Measurements from ENCODE around the gene TFDP2. TPM values are rescaled to one million over a fixed set of nuclear protein-coding genes. Genes with fewer than 3 reads are reported as not detected.

Gene TFDP2
- total and polyA plus RNA-seq, 2 of the 8 experiments (the other 6 are each of a cell fraction or from before 2014, with no cell fraction given), result 41.1 to 119 TPM

DNA sequence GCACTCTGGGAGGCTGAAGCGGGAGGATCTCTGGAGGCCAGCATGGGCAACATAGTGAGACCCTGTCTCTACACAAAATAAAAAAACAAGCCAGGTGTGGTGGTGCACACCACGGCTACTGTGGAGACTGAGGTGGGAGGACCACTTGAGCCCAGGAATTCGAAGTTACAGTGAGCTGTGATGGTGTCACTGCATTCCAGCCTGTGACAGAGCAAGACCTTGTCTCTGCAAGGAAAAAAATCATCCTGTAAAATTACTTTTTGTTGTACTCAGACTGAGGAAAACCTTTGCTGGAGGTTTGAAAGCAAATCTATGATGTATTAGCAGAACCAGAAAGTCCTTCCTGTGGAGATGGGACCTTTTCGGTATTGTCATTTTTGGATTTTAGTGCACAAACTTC is 209.6 kb downstream of the TFDP2 start:
- no peak overlapping the region for H2BK20ac ChIP-seq (ENCODE audit: low read length)
- no peak overlapping the region for H3K23ac ChIP-seq (ENCODE audit: insufficient read length)
- no peak overlapping the region for H3K18ac ChIP-seq (ENCODE audit: extremely low read depth, low read length)
- ChIA-PET POLR2A (ENCODE audit: partially characterized antibody) (interaction anchor here (1.3 kb wide), 1 partner anchor 10 kb away, joined by 4 read pairs; no protein-coding TSS in a partner anchor), CTCF (ENCODE audit: partially characterized antibody) (interaction anchor here (1.1 to 1.6 kb wide), 4 partner anchors 15 to 288 kb away, joined by 3 to 4 read pairs (median 4); no protein-coding TSS in a partner anchor)
- DNase-seq (ENCODE audit: low read depth in 1 of 2, low spot score in 2 of 2) (no peak), FAIRE-seq (no peak)
- H3K79me2 ChIP-seq (ENCODE audit: control insufficient read depth in 1 of 2, insufficient read depth in 2 of 2, low read length in 2 of 2), result no peaks in the 10 kb centered on the region
- no peak for TF ChIP-seq JUND (IDR thresholded peaks at IDR 0.05; ENCODE audit: low read length)
- no peak for TF ChIP-seq RBBP5 (IDR thresholded peaks at IDR 0.05; ENCODE audit: borderline replicate concordance, low read depth, low read length)
- TF ChIP-seq POLR2AphosphoS5 (IDR thresholded peaks at IDR 0.05; ENCODE audit: low read depth, low read length), result no peak
- TF ChIP-seq TEAD4 (IDR thresholded peaks at IDR 0.05; ENCODE audit: low read depth, low read length), result peak; percentile 14; the same call in 1 of the 2 replicates
- no peak overlapping the region for H4K5ac ChIP-seq (ENCODE audit: insufficient read length, low read depth, low read length)
- no peak overlapping the region for H2BK5ac ChIP-seq (ENCODE audit: low read depth, low read length)
- no peak overlapping the region for H3K14ac ChIP-seq (ENCODE audit: insufficient read length)
- no peak overlapping the region for H3K56ac ChIP-seq (replicated peaks; ENCODE audit: insufficient read length, low read depth, low read length)
- H4K20me1 ChIP-seq (replicated peaks in 1 of 2; ENCODE audit: control insufficient read depth in 1 of 2, insufficient read depth in 2 of 2, low read length in 2 of 2), result no peaks in the 10 kb centered on the region
- H3K4ac ChIP-seq (replicated peaks; ENCODE audit: insufficient read length, low read depth, low read length), result no peak overlapping the region
- no peaks in the 10 kb centered on the region for H3K36me3 ChIP-seq (ENCODE audit: control insufficient read depth in 2 of 4, insufficient read depth in 4 of 4, low read length in 3 of 4)
- H4K8ac ChIP-seq (ENCODE audit: extremely low read depth, insufficient read depth, low read length), result no peak overlapping the region
- H3K4me2 ChIP-seq (ENCODE audit: insufficient read depth in 1 of 2, low read depth in 2 of 2, low read length in 2 of 2), result no peak overlapping the region
- WGBS, 2 experiments (ENCODE audit: extremely low coverage in 1 of 2, insufficient coverage in 1 of 2, insufficient read length in 1 of 2, insufficient replicate concordance in 2 of 2, low coverage in 1 of 2, low lambda C conversion rate in 2 of 2, missing lambda C conversion rate in 1 of 2), result 75% methylated on average over 4 of the region's 4 CpGs; no CpG with 5 or more reads in 1 of the 2 experiments
- no peak overlapping the region for H4K91ac ChIP-seq (replicated peaks; ENCODE audit: insufficient read length, low read length)
- H3K9me3 ChIP-seq (ENCODE audit: insufficient read depth in 2 of 2, low read depth in 1 of 2, low read length in 1 of 2), result no peaks in the 10 kb centered on the region
- H3K9ac ChIP-seq (replicated peaks in 1 of 4; ENCODE audit: extremely low read depth in 1 of 4, low read depth in 3 of 4, low read length in 3 of 4), result no peak overlapping the region
- H3K4me1 ChIP-seq (replicated peaks in 1 of 4; ENCODE audit: control insufficient read depth in 3 of 4, insufficient read depth in 4 of 4, low read length in 3 of 4), result peaks cover 0 to 4% (median 0%) of the 10 kb centered on the region in 4 experiments; a peak in 1 of 7 replicates
- H3K4me3 ChIP-seq (ENCODE audit: extremely low read depth in 1 of 4, insufficient read depth in 2 of 4, low read depth in 3 of 4, low read length in 4 of 4), result no peak overlapping the region
- H2BK12ac ChIP-seq (ENCODE audit: low read depth, low read length), result no peak overlapping the region
- H3K79me1 ChIP-seq (ENCODE audit: low read depth, low read length), result no peaks in the 10 kb centered on the region
- H3K27me3 ChIP-seq (replicated peaks in 1 of 4; ENCODE audit: control insufficient read depth in 3 of 4, extremely low read depth in 1 of 4, insufficient read depth in 3 of 4, low read length in 3 of 4), result no peaks in the 10 kb centered on the region
- no peak overlapping the region for H3K27ac ChIP-seq (ENCODE audit: low read depth, low read length)
- H2BK15ac ChIP-seq (ENCODE audit: low read length), result no peak overlapping the region
- H3K23me2 ChIP-seq (ENCODE audit: low read depth, low read length), result no peaks in the 10 kb centered on the region
- no peak overlapping the region for H2AFZ ChIP-seq (ENCODE audit: low read length)
- no peak overlapping the region for H2BK120ac ChIP-seq (replicated peaks; ENCODE audit: low read depth, low read length)
- H2AK5ac ChIP-seq (ENCODE audit: low read depth, low read length), result no peak overlapping the region

Data from H1 (cell line).